ENCODE results near the gene NECAB2.

Gene NECAB2

GRCh38 chr16:83967838-83968305, at the start of gene NECAB2:
TSS of gene NECAB2 (plus strand) at chr16:83968244. CDS start at chr16:83968649, 405 bp downstream.
- Histone ChIP-seq H3K36me3 (ENCODE audit: insufficient read depth, low read length) (no peaks in the 10 kb centered on the region), H3F3A (ENCODE audit: low read depth) (no peaks in the 10 kb centered on the region), H3K79me2 (ENCODE audit: insufficient read depth, low read length) (no peaks in the 10 kb centered on the region), H3K9me3 (ENCODE audit: insufficient read depth, low read depth, low read length) (no peaks in the 10 kb centered on the region), H3K4me2 (ENCODE audit: low read depth, low read length, poor library complexity, severe bottlenecking) (no peak within 1 kb of the TSS), H3K9me2 (replicated peaks; ENCODE audit: low read depth, low read length) (no peaks in the 10 kb centered on the region), H3K27me3 (ENCODE audit: insufficient read depth, low read length, poor library complexity, severe bottlenecking) (no peaks in the 10 kb centered on the region), H2AFZ (ENCODE audit: low read length) (no peak within 1 kb of the TSS), H4K20me1 (ENCODE audit: insufficient read depth, low read length, poor library complexity, severe bottlenecking) (no peaks in the 10 kb centered on the region), H3K9ac (ENCODE audit: low read depth, low read length, poor library complexity, severe bottlenecking) (no peak within 1 kb of the TSS), H3K4me3 (ENCODE audit: low read length, poor library complexity, severe bottlenecking) (no peak within 1 kb of the TSS), H3K4me1 (ENCODE audit: insufficient read depth, low read length, poor library complexity, severe bottlenecking) (no peaks in the 10 kb centered on the region)
- TF ChIP-seq CTCF (conservative IDR thresholded peaks at IDR 0.05; ENCODE audit: low read length) (no peak), EZH2phosphoT487 (IDR thresholded peaks at IDR 0.05; ENCODE audit: borderline replicate concordance) (no peak)

GRCh38 chr16:83920894-83921491, 47.1 kb upstream of the NECAB2 start:
- peaks cover 31% of the 10 kb centered on the region; the same call in 1 of the 2 replicates for H3K36me3 ChIP-seq (ENCODE audit: insufficient read depth, low read length)
- no peaks in the 10 kb centered on the region for H3K9me3 ChIP-seq (ENCODE audit: insufficient read depth, low read depth, low read length)
- H3K4me2 ChIP-seq (ENCODE audit: low read depth, low read length, poor library complexity, severe bottlenecking), result no peak overlapping the region
- no peak for TF ChIP-seq CTCF (conservative IDR thresholded peaks at IDR 0.05; ENCODE audit: low read length)
- H3K27me3 ChIP-seq (ENCODE audit: insufficient read depth, low read length, poor library complexity, severe bottlenecking), result no peaks in the 10 kb centered on the region
- H3K9me2 ChIP-seq (replicated peaks; ENCODE audit: low read depth, low read length), result no peaks in the 10 kb centered on the region
- H3K4me1 ChIP-seq (ENCODE audit: insufficient read depth, low read length, poor library complexity, severe bottlenecking), result no peaks in the 10 kb centered on the region
- no peak overlapping the region for H3K9ac ChIP-seq (ENCODE audit: low read depth, low read length, poor library complexity, severe bottlenecking)
- no peaks in the 10 kb centered on the region for H3F3A ChIP-seq (ENCODE audit: low read depth)
- no peaks in the 10 kb centered on the region for H4K20me1 ChIP-seq (ENCODE audit: insufficient read depth, low read length, poor library complexity, severe bottlenecking)
- H3K4me3 ChIP-seq (ENCODE audit: low read length, poor library complexity, severe bottlenecking), result no peak overlapping the region
- H2AFZ ChIP-seq (ENCODE audit: low read length), result no peak overlapping the region
- no peaks in the 10 kb centered on the region for H3K79me2 ChIP-seq (ENCODE audit: insufficient read depth, low read length)

GRCh38 chr16:83923581-83924365, 44.3 kb upstream of the NECAB2 start:
- no peaks in the 10 kb centered on the region for H3F3A ChIP-seq (ENCODE audit: low read depth)

More at GRCh38 chr16:83923581-83924365, 44.3 kb upstream of the NECAB2 start:
- no peaks in the 10 kb centered on the region for H3K79me2 ChIP-seq (ENCODE audit: insufficient read depth, low read length)
- H3K27me3 ChIP-seq (ENCODE audit: insufficient read depth, low read length, poor library complexity, severe bottlenecking), result no peaks in the 10 kb centered on the region
- H3K4me3 ChIP-seq (ENCODE audit: low read length, poor library complexity, severe bottlenecking), result no peak overlapping the region
- no peak overlapping the region for H2AFZ ChIP-seq (ENCODE audit: low read length)
- H4K20me1 ChIP-seq (ENCODE audit: insufficient read depth, low read length, poor library complexity, severe bottlenecking), result no peaks in the 10 kb centered on the region
- peaks cover 15% of the 10 kb centered on the region; the same call in 1 of the 2 replicates for H3K36me3 ChIP-seq (ENCODE audit: insufficient read depth, low read length)
- H3K4me2 ChIP-seq (ENCODE audit: low read depth, low read length, poor library complexity, severe bottlenecking), result no peak overlapping the region
- no peak for TF ChIP-seq CTCF (conservative IDR thresholded peaks at IDR 0.05; ENCODE audit: low read length)
- TF ChIP-seq EZH2phosphoT487 (IDR thresholded peaks at IDR 0.05; ENCODE audit: borderline replicate concordance), result no peak
- no peaks in the 10 kb centered on the region for H3K9me2 ChIP-seq (replicated peaks; ENCODE audit: low read depth, low read length)
- no peaks in the 10 kb centered on the region for H3K9me3 ChIP-seq (ENCODE audit: insufficient read depth, low read depth, low read length)
- no peaks in the 10 kb centered on the region for H3K4me1 ChIP-seq (ENCODE audit: insufficient read depth, low read length, poor library complexity, severe bottlenecking)
- no peak overlapping the region for H3K9ac ChIP-seq (ENCODE audit: low read depth, low read length, poor library complexity, severe bottlenecking)
